Measurements from ENCODE around the gene SALL1.

DNA sequence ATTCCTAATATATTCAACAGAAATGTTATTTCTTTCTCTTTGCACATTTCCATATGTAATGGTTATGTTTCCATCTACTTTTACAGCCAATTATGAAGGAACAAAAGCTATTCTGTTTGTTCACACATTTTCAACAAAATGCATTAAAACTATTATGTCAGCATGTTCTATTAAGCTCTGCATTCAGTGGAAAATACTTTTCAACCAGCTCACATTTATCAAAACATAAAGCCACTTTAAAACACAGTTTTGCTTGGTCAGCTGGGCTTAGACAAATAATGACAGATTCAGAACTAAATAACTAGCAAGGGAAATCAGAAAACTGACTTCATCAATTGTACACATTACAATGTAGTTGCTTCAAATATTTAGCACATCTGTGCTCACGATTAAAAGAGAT, 6.9 kb downstream of the SALL1 start:
- TF ChIP-seq, protein P1, sequence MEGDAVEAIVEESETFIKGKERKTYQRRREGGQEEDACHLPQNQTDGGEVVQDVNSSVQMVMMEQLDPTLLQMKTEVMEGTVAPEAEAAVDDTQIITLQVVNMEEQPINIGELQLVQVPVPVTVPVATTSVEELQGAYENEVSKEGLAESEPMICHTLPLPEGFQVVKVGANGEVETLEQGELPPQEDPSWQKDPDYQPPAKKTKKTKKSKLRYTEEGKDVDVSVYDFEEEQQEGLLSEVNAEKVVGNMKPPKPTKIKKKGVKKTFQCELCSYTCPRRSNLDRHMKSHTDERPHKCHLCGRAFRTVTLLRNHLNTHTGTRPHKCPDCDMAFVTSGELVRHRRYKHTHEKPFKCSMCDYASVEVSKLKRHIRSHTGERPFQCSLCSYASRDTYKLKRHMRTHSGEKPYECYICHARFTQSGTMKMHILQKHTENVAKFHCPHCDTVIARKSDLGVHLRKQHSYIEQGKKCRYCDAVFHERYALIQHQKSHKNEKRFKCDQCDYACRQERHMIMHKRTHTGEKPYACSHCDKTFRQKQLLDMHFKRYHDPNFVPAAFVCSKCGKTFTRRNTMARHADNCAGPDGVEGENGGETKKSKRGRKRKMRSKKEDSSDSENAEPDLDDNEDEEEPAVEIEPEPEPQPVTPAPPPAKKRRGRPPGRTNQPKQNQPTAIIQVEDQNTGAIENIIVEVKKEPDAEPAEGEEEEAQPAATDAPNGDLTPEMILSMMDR (IDR thresholded peaks at IDR 0.05) = no peak
- TF ChIP-seq POLR2A (IDR thresholded peaks at IDR 0.05) = no peak
